Measurements from ENCODE around the gene AGAP1.

The AGAP1 gene

DNA sequence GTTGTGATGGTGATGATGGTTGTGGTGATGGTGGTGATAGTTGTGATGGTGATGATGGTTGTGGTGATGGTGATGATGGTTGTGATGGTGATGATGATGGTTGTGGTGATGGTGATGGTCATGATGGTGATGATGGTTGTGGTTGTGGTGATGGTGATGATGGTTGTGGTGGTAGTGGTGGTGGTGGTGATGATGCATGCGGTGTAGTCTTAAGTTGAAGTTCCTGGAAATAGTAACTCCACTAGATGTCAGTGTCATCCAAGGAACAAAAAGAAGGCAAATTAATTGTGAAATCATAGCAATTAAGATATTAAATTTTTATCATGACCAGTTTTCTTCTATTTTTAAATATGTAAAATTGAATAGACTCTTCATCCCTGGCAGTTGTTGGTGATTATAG is 309.2 kb downstream of the AGAP1 start:
- ATAC-seq (replicated peaks; ENCODE audit: extremely low read depth, poor library complexity, severe bottlenecking) (no peak), DNase-seq (ENCODE audit: low spot score in 2 of 2) (no peak)
- no peaks in the 10 kb centered on the region for H3K9me3 Mint-ChIP-seq
- H3K36me3 Mint-ChIP-seq (ENCODE audit: insufficient read depth), result peaks cover 8% of the 10 kb centered on the region
- H3K4me3 Mint-ChIP-seq, result no peak overlapping the region
- no peaks in the 10 kb centered on the region for H3K27me3 Mint-ChIP-seq
- no peaks in the 10 kb centered on the region for H3K4me1 Mint-ChIP-seq
- no peak overlapping the region for H3K27ac Mint-ChIP-seq (ENCODE audit: low read depth)

DNA sequence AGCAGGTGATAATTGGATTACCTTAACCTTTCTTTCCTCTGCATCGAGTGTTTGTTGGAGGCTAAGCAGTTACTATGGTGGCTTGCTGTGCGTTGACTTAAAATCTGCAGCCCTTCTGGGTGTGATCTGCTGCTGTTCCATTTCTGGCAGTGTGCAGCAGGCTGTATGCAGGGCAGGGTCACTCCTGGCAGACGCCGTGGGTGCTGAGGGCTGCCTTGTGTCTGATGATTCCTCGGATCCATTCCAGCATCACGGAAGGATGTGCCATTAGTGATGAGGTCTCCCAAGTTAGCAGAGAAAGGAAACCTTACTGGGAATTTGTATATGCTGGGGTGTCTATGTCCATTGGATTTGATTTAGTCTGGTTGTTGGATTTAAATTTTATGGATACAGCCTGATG is 310.8 kb downstream of the AGAP1 start:
- no peaks in the 10 kb centered on the region for H3K27me3 Mint-ChIP-seq
- no peaks in the 10 kb centered on the region for H3K9me3 Mint-ChIP-seq
- no peaks in the 10 kb centered on the region for H3K4me1 Mint-ChIP-seq
- H3K4me3 Mint-ChIP-seq, result no peak overlapping the region
- ATAC-seq (replicated peaks; ENCODE audit: extremely low read depth, poor library complexity, severe bottlenecking) (no peak), DNase-seq (ENCODE audit: low spot score in 2 of 2) (no peak)
- H3K36me3 Mint-ChIP-seq (ENCODE audit: insufficient read depth), result peaks cover 7% of the 10 kb centered on the region
- no peak overlapping the region for H3K27ac Mint-ChIP-seq (ENCODE audit: low read depth)

DNA sequence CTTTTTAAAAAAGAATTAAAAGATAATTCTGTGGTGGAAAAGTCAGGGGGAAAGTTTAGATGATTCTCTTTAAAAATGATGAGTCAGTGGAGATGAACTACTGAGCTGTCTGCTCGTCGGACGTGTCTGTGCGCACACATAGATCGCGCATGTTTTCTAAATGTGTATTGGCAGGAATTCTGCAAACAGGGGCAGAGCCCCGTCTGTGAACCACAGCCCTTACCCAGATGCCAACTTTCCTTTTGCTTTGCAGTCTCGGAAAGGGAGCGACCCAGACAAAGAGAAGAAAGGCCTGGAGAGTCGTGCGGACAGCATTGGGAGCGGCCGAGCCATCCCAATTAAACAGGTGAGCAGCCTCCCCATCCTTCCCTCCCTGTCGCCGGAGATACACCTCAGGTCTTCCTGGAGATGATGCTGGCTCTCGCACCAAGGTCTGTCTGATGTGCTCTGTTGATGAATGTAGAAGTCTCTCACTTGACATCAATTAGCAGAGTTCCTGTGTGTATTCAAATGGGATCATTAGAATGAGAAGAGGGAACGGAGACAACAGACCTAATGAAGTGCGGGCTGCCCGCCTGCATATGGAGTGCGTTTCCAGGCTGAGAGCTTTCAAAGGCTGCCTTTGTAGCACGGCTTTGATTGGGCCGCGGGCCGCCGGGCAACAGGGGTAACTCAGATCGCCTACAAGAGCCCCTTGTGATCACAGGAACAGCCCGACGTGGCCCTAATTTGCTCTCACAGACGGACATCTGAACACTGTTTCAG is 313.3 kb downstream of the AGAP1 start:
- ATAC-seq (replicated peaks; ENCODE audit: extremely low read depth, poor library complexity, severe bottlenecking), result no peak
- no peak overlapping the region for H3K27ac Mint-ChIP-seq (ENCODE audit: low read depth)

DNA sequence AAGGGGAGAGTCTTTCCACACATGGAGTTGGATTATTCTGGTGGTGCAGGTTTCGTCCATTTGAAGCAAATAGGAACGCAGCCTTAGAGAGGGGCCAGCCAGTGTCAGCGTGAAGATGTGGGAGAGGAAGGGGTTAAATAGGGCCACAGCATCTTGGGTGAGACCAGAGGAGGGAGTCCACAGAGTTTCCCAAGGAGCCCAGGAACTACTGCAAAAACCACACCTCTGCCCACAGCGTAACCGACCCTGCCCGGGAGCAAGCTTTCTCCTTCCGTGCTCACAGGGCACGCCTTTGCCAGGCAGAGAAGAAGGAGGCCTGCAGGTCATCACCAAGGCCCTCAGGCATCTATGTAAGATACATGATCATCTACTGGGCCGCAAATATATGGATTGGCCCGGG is 314.5 kb downstream of the AGAP1 start:
- Mint-ChIP-seq H3K9me3 (no peaks in the 10 kb centered on the region), H3K27me3 (no peaks in the 10 kb centered on the region), H3K27ac (ENCODE audit: low read depth) (no peak overlapping the region), H3K36me3 (ENCODE audit: insufficient read depth) (peaks cover 10% of the 10 kb centered on the region), H3K4me1 (no peaks in the 10 kb centered on the region), H3K4me3 (no peak overlapping the region)
- ATAC-seq (replicated peaks; ENCODE audit: extremely low read depth, poor library complexity, severe bottlenecking) (no peak), DNase-seq (ENCODE audit: low spot score in 2 of 2) (no peak)

More for the DNA sequence above, 313.3 kb downstream of the AGAP1 start:
- DNase-seq (ENCODE audit: low spot score in 2 of 2), result no peak
- H3K36me3 Mint-ChIP-seq (ENCODE audit: insufficient read depth), result peaks cover 10% of the 10 kb centered on the region
- H3K27me3 Mint-ChIP-seq, result no peaks in the 10 kb centered on the region
- H3K4me3 Mint-ChIP-seq, result no peak overlapping the region
- no peaks in the 10 kb centered on the region for H3K9me3 Mint-ChIP-seq
- H3K4me1 Mint-ChIP-seq, result no peaks in the 10 kb centered on the region

DNA sequence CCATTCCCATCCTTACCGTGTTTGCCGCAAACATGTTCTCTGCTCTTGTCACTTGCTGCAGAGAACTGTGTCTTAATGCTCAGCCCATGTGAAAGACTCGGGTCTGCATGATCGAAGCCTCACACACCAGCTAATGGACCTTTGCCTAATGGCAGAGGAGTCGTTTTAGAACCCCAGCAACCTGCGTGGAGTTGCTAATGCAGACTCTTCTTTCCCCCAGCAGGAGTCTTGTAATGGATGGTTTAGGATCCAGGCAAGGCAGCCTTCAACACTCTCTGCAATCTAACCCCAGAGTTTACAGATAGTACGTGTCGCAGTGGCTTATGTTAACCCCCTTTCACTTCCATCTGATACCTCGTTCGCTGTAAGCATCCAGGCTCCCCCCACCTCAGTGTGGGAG is 316.4 kb downstream of the AGAP1 start:
- H3K4me1 Mint-ChIP-seq, result no peaks in the 10 kb centered on the region
- H3K36me3 Mint-ChIP-seq (ENCODE audit: insufficient read depth), result peaks cover 10% of the 10 kb centered on the region
- ATAC-seq (replicated peaks; ENCODE audit: extremely low read depth, poor library complexity, severe bottlenecking) (no peak), DNase-seq (ENCODE audit: low spot score in 2 of 2) (no peak)
- H3K27ac Mint-ChIP-seq (ENCODE audit: low read depth), result no peak overlapping the region
- no peaks in the 10 kb centered on the region for H3K9me3 Mint-ChIP-seq
- H3K27me3 Mint-ChIP-seq, result no peaks in the 10 kb centered on the region
- H3K4me3 Mint-ChIP-seq, result no peak overlapping the region

DNA sequence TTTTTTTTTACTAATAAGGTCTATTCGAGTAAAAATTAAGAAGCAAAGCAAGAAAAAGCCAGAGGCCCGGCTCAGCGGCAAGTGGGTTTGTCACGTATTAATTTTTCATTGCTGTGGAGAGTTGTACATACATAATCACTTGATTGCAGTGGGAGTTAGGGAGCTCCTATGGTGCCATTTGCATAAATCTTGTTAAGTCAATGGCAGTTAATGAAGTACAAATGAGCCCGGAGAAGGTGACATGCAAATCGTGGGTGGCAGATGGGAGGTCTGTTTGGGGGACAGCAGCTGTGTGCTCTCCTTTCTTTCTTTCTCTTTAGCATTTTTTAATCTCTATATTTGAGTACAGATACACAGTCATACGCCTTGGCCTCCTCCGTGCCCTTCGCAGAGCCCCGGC is 317.0 kb downstream of the AGAP1 start:
- Mint-ChIP-seq H3K4me3 (no peak overlapping the region), H3K27me3 (no peaks in the 10 kb centered on the region), H3K4me1 (no peaks in the 10 kb centered on the region), H3K9me3 (no peaks in the 10 kb centered on the region), H3K36me3 (ENCODE audit: insufficient read depth) (peaks cover 10% of the 10 kb centered on the region), H3K27ac (ENCODE audit: low read depth) (no peak overlapping the region)
- ATAC-seq (replicated peaks; ENCODE audit: extremely low read depth, poor library complexity, severe bottlenecking), result no peak
- DNase-seq (ENCODE audit: low spot score in 2 of 2), result no peak

DNA sequence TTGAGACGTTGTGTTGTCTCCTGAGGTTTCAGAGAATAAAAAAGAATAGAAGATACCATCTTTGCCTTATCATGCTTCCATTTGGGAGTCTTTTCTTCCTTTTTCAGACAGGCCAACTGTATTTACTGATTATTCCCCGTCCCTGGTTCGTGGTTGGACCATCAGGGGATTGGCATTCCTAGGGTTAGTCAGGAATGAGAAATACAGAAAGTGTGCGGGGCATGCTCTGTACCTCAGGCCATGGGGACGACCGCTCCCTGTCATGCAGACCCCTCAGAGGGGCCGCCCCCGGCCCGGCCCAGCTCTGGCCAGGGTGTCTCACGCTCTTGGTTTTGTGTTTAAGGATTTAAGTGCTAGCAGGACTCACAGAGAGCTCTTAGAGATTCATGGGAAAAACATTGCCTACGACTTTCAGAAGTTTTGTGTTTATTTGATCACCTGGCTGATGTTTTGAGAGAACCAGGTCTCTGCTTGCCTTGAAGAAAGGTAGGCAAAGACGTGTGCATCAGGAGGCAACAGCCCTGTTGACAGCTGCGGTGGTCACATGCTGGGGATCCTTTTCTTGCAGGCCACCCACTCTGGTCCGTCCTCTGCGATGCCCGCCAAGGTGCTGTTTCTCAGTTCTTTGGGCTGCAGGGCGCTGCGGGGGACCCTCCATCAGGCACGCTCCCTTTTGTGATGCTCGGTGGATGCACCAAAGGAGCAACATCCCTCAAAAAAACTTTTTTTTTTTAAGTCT is 317.8 kb downstream of the AGAP1 start:
- no peak for ATAC-seq (replicated peaks; ENCODE audit: extremely low read depth, poor library complexity, severe bottlenecking)
- Mint-ChIP-seq H3K4me1 (no peaks in the 10 kb centered on the region), H3K9me3 (no peaks in the 10 kb centered on the region), H3K4me3 (no peak overlapping the region), H3K36me3 (ENCODE audit: insufficient read depth) (peaks cover 11% of the 10 kb centered on the region), H3K27me3 (no peaks in the 10 kb centered on the region), H3K27ac (ENCODE audit: low read depth) (no peak overlapping the region)
- DNase-seq (ENCODE audit: low spot score in 2 of 2), result no peak

DNA sequence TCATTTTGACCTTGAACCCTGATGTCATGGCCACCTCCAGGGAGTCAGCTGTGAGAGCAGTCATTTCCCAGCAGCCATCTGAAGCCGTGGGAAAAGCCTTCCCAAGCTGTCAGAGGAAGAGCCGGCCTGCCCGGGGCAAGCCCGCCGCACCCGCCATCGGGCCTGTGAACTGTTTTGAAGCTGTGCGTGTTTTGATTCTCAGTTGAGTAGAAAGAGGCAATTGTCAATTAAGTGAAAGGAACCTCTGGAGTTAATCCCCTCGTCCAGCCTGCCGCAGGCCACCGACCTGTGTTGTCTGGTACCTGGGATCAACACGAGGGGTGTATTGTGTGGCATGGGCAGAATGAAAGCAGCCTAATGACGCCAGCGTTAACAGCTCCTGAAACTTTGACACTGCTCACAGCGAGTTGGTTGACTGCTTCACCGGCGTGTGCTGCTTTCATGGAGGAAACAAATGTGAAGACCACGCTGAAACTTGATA is 318.4 kb downstream of the AGAP1 start:
- peaks cover 11% of the 10 kb centered on the region for H3K36me3 Mint-ChIP-seq (ENCODE audit: insufficient read depth)
- DNase-seq (ENCODE audit: low spot score in 2 of 2) (no peak), ATAC-seq (replicated peaks; ENCODE audit: extremely low read depth, poor library complexity, severe bottlenecking) (no peak)
- no peak overlapping the region for H3K4me3 Mint-ChIP-seq
- no peaks in the 10 kb centered on the region for H3K27me3 Mint-ChIP-seq
- no peaks in the 10 kb centered on the region for H3K9me3 Mint-ChIP-seq
- H3K27ac Mint-ChIP-seq (ENCODE audit: low read depth), result no peak overlapping the region
- no peaks in the 10 kb centered on the region for H3K4me1 Mint-ChIP-seq

DNA sequence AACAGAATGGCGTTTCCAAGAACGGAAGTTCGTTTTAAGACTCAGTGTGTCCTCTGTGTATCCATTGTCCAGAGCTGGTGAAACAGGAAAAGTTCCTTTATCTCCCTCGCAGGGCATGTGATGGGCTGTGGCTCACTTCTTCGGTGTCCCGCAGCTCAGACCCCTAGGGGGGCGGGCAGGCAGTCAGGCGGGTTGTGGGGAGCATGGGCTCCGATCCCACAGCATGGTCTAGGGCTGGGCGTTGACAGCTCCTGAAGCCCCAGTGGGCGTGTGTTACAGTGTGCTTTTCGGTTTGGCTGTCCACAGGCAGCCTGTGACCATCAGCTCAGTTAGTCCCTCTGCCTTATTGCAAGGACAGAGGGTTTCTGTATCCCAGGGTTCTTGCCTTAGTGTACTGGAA is 319.6 kb downstream of the AGAP1 start:
- Mint-ChIP-seq H3K4me1 (no peaks in the 10 kb centered on the region), H3K27me3 (no peaks in the 10 kb centered on the region), H3K9me3 (no peaks in the 10 kb centered on the region), H3K27ac (ENCODE audit: low read depth) (no peak overlapping the region), H3K36me3 (ENCODE audit: insufficient read depth) (peaks cover 7% of the 10 kb centered on the region), H3K4me3 (no peak overlapping the region)
- DNase-seq (ENCODE audit: low spot score in 2 of 2) (no peak), ATAC-seq (replicated peaks; ENCODE audit: extremely low read depth, poor library complexity, severe bottlenecking) (no peak)

DNA sequence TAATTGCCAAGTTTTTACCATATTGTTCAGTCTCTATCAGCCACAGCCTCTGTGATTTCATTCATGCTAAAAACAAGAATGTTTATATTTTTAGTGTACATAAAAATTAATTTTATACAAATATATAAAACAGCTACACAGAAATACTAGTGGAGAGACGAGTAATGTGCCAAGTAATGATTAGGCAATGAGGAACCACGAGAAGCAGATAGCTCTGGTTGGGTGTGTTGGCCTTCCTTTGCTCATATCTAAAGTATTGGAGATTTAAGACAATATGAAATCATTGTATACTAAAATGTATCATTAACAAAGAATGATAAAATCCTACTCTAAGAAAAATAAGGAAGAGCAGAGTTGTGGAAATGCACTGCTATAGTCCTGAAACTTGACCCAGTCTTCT is 326.7 kb downstream of the AGAP1 start:
- Mint-ChIP-seq H3K4me1 (no peaks in the 10 kb centered on the region), H3K4me3 (no peak overlapping the region), H3K36me3 (ENCODE audit: insufficient read depth) (peaks cover 4% of the 10 kb centered on the region), H3K27me3 (no peaks in the 10 kb centered on the region), H3K9me3 (peaks cover 5% of the 10 kb centered on the region), H3K27ac (ENCODE audit: low read depth) (no peak overlapping the region)
- ATAC-seq (replicated peaks; ENCODE audit: extremely low read depth, poor library complexity, severe bottlenecking) (no peak), DNase-seq (ENCODE audit: low spot score in 2 of 2) (no peak)

DNA sequence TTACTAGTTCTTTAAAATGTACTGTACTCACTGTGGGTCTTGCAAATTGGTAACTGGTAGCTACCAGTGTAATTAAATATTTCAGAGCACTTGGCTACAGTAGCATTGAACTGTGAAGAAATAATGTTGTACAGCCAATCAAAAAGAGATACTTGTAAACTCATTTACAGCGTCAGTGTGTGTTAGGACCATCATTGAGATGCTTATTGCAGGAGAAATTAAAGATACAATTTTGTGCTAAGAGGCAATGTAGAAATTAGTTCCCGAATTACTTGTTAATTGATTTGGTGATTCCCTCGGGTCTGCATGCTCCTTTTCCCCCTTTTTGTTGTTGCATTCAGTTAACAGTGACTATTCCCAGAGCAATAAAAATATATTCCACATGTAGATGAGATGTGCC is 330.5 kb downstream of the AGAP1 start:
- no peaks in the 10 kb centered on the region for H3K4me1 Mint-ChIP-seq
- H3K27me3 Mint-ChIP-seq, result no peaks in the 10 kb centered on the region
- DNase-seq (ENCODE audit: low spot score in 2 of 2), result no peak
- no peak for ATAC-seq (replicated peaks; ENCODE audit: extremely low read depth, poor library complexity, severe bottlenecking)
- H3K9me3 Mint-ChIP-seq, result peaks cover 5% of the 10 kb centered on the region
- no peak overlapping the region for H3K27ac Mint-ChIP-seq (ENCODE audit: low read depth)
- peaks cover 2% of the 10 kb centered on the region for H3K36me3 Mint-ChIP-seq (ENCODE audit: insufficient read depth)
- no peak overlapping the region for H3K4me3 Mint-ChIP-seq

DNA sequence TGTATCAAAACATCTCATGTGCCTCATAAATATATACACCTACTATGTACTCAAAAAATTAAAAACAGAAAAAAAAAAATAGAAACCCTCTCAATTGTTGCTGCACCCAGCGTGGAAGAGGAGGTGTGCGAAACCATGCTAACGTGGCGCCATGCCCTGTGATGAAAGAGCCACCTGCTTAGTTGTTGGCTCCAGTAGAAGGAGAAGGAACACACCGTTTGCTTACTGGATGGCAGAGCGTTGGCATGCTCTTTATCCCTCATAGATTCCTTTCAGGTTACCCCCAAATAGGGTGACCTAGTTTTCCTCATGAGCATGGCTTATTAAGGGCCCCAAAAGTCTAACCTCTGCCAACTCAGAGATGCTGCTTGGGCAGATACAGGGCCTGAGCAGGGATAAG is 332.1 kb downstream of the AGAP1 start:
- Mint-ChIP-seq H3K27me3 (no peaks in the 10 kb centered on the region), H3K4me3 (no peak overlapping the region), H3K36me3 (ENCODE audit: insufficient read depth) (peaks cover 2% of the 10 kb centered on the region), H3K4me1 (no peaks in the 10 kb centered on the region), H3K27ac (ENCODE audit: low read depth) (no peak overlapping the region), H3K9me3 (peaks cover 5% of the 10 kb centered on the region)
- DNase-seq (ENCODE audit: low spot score in 2 of 2), result no peak
- no peak for ATAC-seq (replicated peaks; ENCODE audit: extremely low read depth, poor library complexity, severe bottlenecking)

DNA sequence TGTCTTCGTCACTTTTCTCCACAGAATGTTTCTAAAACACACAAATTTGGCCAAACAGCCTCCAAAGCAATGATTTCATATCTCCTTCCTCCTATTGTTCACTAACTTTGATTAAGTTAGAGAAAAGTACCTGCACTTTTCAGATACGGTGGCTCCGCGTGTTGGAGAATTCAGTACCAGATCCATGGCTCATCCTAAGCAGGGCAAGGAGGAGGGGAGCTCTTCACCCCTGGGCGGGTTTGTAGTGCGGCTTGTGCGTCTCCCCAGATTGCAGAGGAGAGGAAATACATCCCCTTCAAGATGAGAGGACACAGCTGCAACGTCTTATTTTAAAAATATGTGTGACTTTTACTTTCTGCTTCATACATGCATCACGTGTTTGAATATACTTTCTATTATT is 333.0 kb downstream of the AGAP1 start:
- H3K4me3 Mint-ChIP-seq, result no peak overlapping the region

More for the DNA sequence above, 333.0 kb downstream of the AGAP1 start:
- no peaks in the 10 kb centered on the region for H3K27me3 Mint-ChIP-seq
- no peak overlapping the region for H3K27ac Mint-ChIP-seq (ENCODE audit: low read depth)
- no peaks in the 10 kb centered on the region for H3K4me1 Mint-ChIP-seq
- ATAC-seq (replicated peaks; ENCODE audit: extremely low read depth, poor library complexity, severe bottlenecking) (no peak), DNase-seq (ENCODE audit: low spot score in 2 of 2) (no peak)
- peaks cover 2% of the 10 kb centered on the region for H3K36me3 Mint-ChIP-seq (ENCODE audit: insufficient read depth)
- peaks cover 5% of the 10 kb centered on the region for H3K9me3 Mint-ChIP-seq
